ENCODE measurements around the gene FTCD.

DNA sequence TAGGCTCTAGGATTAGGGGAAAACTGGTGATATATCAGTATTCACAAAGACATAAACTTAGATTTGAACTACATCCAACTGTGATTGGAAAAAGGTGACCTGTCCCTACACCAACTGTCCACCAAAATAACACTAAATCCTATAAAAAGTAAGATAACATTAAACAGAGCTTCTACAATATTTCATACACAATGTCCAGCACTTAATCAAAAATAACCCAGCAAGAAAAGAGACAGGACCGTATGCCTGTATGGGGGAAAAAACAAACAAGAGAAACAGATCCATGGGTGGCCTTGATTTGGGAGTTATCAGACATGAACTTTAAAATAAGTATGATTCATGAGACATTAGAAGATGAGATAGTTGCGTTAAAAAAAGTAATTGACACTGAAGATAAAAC, 67.2 kb downstream of the FTCD start:
- TF ChIP-seq, protein P1, sequence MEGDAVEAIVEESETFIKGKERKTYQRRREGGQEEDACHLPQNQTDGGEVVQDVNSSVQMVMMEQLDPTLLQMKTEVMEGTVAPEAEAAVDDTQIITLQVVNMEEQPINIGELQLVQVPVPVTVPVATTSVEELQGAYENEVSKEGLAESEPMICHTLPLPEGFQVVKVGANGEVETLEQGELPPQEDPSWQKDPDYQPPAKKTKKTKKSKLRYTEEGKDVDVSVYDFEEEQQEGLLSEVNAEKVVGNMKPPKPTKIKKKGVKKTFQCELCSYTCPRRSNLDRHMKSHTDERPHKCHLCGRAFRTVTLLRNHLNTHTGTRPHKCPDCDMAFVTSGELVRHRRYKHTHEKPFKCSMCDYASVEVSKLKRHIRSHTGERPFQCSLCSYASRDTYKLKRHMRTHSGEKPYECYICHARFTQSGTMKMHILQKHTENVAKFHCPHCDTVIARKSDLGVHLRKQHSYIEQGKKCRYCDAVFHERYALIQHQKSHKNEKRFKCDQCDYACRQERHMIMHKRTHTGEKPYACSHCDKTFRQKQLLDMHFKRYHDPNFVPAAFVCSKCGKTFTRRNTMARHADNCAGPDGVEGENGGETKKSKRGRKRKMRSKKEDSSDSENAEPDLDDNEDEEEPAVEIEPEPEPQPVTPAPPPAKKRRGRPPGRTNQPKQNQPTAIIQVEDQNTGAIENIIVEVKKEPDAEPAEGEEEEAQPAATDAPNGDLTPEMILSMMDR (IDR thresholded peaks at IDR 0.05), result no peak
- TF ChIP-seq POLR2A (IDR thresholded peaks at IDR 0.05), result no peak
- no peak for TF ChIP-seq EP300 (IDR thresholded peaks at IDR 0.05)
- no peak for TF ChIP-seq POLR2AphosphoS5 (IDR thresholded peaks at IDR 0.05)
